NB4 (cell line): ENCODE data around the gene TRPM5.

Experiments
- DNase-seq: peaks from one replicate; pipeline ENCODE4 v3.0.0; 2010; ENCODE audit warnings: low read depth
- H3K4me3 ChIP-seq: one replicate; pipeline ENCODE4 v1.5.1; 2011; ENCODE audit warnings: mild to moderate bottlenecking, low read depth, low read length, moderate library complexity
- CTCF ChIP-seq: IDR thresholded peaks from one replicate; pipeline ENCODE4 v1.5.1; 2012; ENCODE audit warnings: low read depth, low read length
- MAX ChIP-seq: IDR thresholded peaks from 2 replicates; pipeline ENCODE4 v1.6.1; 2011; ENCODE audit warnings: low read depth, low read length
- MYC ChIP-seq: IDR thresholded peaks from 2 replicates; pipeline ENCODE4 v1.6.1; 2011; ENCODE audit warnings: low read depth, low read length
- POLR2A ChIP-seq: IDR thresholded peaks from 2 replicates; pipeline ENCODE4 v1.6.1; 2011; ENCODE audit warnings: mild to moderate bottlenecking; ENCODE audit not compliant: insufficient read length; ENCODE audit errors: extremely low read depth

The TRPM5 gene

GRCh38 chr11:2397005-2397404 is 47.3 kb downstream of the TRPM5 start:
- H3K4me3 ChIP-seq = no peak overlapping the region
- no peak for DNase-seq

GRCh38 chr11:2396471-2396870 is 47.8 kb downstream of the TRPM5 start:
- no peak for DNase-seq
- no peak for TF ChIP-seq MAX
- TF ChIP-seq POLR2A = no peak
- TF ChIP-seq CTCF = no peak
- TF ChIP-seq MYC = no peak
- no peak overlapping the region for H3K4me3 ChIP-seq

More at GRCh38 chr11:2397005-2397404, 47.3 kb downstream of the TRPM5 start:
- no peak for TF ChIP-seq CTCF

GRCh38 chr11:2395856-2396255 is 48.5 kb downstream of the TRPM5 start:
- no peak for TF ChIP-seq MAX
- no peak for TF ChIP-seq POLR2A
- TF ChIP-seq CTCF = no peak
- DNase-seq = no peak
- H3K4me3 ChIP-seq = no peak overlapping the region

GRCh38 chr11:2395211-2395730 is 49.0 kb downstream of the TRPM5 start:
- DNase-seq = no peak
- no peak for TF ChIP-seq CTCF
- TF ChIP-seq POLR2A = no peak
- no peak for TF ChIP-seq MAX
- no peak for TF ChIP-seq MYC
- no peak overlapping the region for H3K4me3 ChIP-seq

- H3K4me3 ChIP-seq = no peak overlapping the region
- no peak for DNase-seq
- TF ChIP-seq CTCF (no peak), MYC (no peak), POLR2A (no peak), MAX (no peak)
Observed at GRCh38 chr11:2394818-2395105, 49.6 kb downstream of the TRPM5 start.
